Measurements from ENCODE around the gene INSL4. TPM values are rescaled to one million over a fixed set of nuclear protein-coding genes. Genes with fewer than 3 reads are reported as not detected.
A peak's percentile ranks its signal among the peaks of the same experiment; 100 is the strongest.

The INSL4 gene
- polyA plus RNA-seq, 1 donor from 2014 or later = not detected

DNA sequence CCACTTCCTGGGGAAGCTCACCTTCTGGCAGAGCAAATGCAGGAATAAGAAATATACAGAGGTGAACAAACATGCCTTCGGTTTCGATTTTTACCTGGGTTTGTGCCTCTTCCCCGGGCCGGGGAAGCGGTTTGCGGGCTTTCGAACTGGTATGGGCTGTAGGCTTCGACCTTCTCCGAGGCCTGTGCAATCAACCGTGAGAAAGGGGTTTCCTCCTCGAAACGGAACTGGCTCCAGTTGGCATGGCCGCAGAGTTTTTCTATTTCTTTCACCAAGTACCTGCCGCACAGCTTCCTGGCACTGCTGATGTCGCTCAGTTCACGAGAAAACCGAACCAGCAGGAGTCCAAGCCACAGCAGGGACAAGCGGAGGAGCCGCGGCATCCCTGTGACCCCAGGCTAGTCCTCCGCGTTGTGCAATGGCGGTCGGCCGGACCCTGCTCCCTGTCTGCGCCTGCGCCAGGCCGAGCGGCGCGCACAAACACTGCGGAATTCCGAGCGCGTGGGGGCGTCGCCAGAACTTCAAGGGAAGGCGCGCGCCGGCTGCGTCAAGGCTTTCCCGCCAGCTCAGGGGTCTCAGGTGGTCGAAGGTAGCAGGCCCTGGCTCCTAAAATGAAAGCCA, 45.9 kb upstream of the INSL4 start, which contains the start of gene INSL6:
Gene INSL6 (minus strand): TSS at position 420 of the 621 bp plus-strand sequence. CDS start 37 bp downstream, at position 383.
- Histone ChIP-seq H4K20me1 (ENCODE audit: insufficient read depth) (no peaks in the 10 kb centered on the region), H3K27me3 (ENCODE audit: insufficient read depth, low read depth, low read length) (no peaks in the 10 kb centered on the region), H3K4me2 (ENCODE audit: low read length) (no peak within 1 kb of the TSS), H3K4me3 (ENCODE audit: low read length) (no peak within 1 kb of the TSS), H3K27ac (ENCODE audit: low read length) (no peak within 1 kb of the TSS), H3K9me2 (ENCODE audit: insufficient read depth, low read length) (no peaks in the 10 kb centered on the region), H2AFZ (ENCODE audit: low read depth, low read length) (no peak within 1 kb of the TSS), H3K9me3 (ENCODE audit: low read length) (no peaks in the 10 kb centered on the region), H3K36me3 (ENCODE audit: insufficient read depth, low read length) (no peaks in the 10 kb centered on the region), H3F3A (ENCODE audit: insufficient read depth, low read length, poor library complexity, severe bottlenecking) (no peaks in the 10 kb centered on the region), H3K79me2 (replicated peaks; ENCODE audit: insufficient read depth, low read length) (no peaks in the 10 kb centered on the region), H3K9ac (ENCODE audit: low read length) (no peak within 1 kb of the TSS)
- TF ChIP-seq TAF1 (IDR thresholded peaks at IDR 0.05; ENCODE audit: low read depth) (no peak), POLR2AphosphoS5 (IDR thresholded peaks at IDR 0.05) (no peak), SMC3 (conservative IDR thresholded peaks at IDR 0.05; ENCODE audit: poor library complexity) (no peak), MXI1 (conservative IDR thresholded peaks at IDR 0.05; ENCODE audit: poor library complexity, severe bottlenecking) (no peak), EZH2 (IDR thresholded peaks at IDR 0.05; ENCODE audit: borderline replicate concordance, insufficient read depth, low read length, poor library complexity, severe bottlenecking) (no peak), RAD21 (conservative IDR thresholded peaks at IDR 0.05) (no peak), EP300 (conservative IDR thresholded peaks at IDR 0.05; ENCODE audit: poor library complexity, severe bottlenecking) (no peak)
- TF ChIP-seq, protein P1, sequence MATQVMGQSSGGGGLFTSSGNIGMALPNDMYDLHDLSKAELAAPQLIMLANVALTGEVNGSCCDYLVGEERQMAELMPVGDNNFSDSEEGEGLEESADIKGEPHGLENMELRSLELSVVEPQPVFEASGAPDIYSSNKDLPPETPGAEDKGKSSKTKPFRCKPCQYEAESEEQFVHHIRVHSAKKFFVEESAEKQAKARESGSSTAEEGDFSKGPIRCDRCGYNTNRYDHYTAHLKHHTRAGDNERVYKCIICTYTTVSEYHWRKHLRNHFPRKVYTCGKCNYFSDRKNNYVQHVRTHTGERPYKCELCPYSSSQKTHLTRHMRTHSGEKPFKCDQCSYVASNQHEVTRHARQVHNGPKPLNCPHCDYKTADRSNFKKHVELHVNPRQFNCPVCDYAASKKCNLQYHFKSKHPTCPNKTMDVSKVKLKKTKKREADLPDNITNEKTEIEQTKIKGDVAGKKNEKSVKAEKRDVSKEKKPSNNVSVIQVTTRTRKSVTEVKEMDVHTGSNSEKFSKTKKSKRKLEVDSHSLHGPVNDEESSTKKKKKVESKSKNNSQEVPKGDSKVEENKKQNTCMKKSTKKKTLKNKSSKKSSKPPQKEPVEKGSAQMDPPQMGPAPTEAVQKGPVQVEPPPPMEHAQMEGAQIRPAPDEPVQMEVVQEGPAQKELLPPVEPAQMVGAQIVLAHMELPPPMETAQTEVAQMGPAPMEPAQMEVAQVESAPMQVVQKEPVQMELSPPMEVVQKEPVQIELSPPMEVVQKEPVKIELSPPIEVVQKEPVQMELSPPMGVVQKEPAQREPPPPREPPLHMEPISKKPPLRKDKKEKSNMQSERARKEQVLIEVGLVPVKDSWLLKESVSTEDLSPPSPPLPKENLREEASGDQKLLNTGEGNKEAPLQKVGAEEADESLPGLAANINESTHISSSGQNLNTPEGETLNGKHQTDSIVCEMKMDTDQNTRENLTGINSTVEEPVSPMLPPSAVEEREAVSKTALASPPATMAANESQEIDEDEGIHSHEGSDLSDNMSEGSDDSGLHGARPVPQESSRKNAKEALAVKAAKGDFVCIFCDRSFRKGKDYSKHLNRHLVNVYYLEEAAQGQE (IDR thresholded peaks at IDR 0.05; ENCODE audit: borderline replicate concordance) = no peak
- TF ChIP-seq, protein P2, sequence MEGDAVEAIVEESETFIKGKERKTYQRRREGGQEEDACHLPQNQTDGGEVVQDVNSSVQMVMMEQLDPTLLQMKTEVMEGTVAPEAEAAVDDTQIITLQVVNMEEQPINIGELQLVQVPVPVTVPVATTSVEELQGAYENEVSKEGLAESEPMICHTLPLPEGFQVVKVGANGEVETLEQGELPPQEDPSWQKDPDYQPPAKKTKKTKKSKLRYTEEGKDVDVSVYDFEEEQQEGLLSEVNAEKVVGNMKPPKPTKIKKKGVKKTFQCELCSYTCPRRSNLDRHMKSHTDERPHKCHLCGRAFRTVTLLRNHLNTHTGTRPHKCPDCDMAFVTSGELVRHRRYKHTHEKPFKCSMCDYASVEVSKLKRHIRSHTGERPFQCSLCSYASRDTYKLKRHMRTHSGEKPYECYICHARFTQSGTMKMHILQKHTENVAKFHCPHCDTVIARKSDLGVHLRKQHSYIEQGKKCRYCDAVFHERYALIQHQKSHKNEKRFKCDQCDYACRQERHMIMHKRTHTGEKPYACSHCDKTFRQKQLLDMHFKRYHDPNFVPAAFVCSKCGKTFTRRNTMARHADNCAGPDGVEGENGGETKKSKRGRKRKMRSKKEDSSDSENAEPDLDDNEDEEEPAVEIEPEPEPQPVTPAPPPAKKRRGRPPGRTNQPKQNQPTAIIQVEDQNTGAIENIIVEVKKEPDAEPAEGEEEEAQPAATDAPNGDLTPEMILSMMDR (IDR thresholded peaks at IDR 0.05; ENCODE audit: poor library complexity, severe bottlenecking) = no peak

DNA sequence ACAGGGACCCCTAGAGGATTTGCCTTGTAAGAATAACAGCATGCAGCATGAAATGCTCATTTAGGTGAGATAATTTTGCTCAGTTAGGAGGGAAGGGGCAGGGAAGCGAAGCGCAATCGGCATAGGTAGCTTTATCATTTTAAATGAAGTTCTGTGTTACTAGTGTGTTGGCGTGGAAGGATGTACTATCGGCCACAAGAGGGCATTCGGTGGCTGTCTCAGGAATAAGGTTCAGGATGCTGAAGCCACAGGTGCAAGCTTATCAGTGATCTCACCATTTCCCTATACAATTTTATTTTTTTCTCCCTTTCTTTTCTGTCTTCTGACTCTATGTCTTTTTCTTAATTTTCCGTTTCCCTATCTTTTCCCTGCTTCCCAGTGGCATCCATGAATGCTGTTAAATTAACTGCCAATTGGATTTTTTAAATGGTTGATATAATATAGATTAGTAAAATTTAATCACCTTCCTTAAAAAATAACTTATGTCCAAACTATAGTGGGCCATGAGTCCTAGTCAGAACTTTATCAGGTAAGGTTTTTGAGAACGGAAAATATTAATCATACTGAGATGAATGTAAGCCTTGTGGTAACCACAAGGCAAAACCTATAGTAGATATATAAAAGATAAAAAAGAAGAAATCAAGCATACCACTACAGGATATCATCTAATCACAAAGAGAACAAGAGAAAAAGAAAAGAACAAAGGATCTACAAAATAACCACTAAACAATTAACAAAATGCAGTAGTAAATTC, 44.6 kb upstream of the INSL4 start:
- H3K27me3 ChIP-seq (ENCODE audit: insufficient read depth, low read depth, low read length) = no peaks in the 10 kb centered on the region
- H3K9me3 ChIP-seq (ENCODE audit: low read length) = no peaks in the 10 kb centered on the region
- no peaks in the 10 kb centered on the region for H3K79me2 ChIP-seq (replicated peaks; ENCODE audit: insufficient read depth, low read length)
- no peak overlapping the region for H3K4me2 ChIP-seq (ENCODE audit: low read length)
- H3K9ac ChIP-seq (ENCODE audit: low read length) = no peak overlapping the region
- no peaks in the 10 kb centered on the region for H3F3A ChIP-seq (ENCODE audit: insufficient read depth, low read length, poor library complexity, severe bottlenecking)
- H2AFZ ChIP-seq (ENCODE audit: low read depth, low read length) = no peak overlapping the region
- no peak overlapping the region for H3K4me3 ChIP-seq (ENCODE audit: low read length)
- H3K27ac ChIP-seq (ENCODE audit: low read length) = no peak overlapping the region
- H4K20me1 ChIP-seq (ENCODE audit: insufficient read depth) = no peaks in the 10 kb centered on the region
- H3K9me2 ChIP-seq (ENCODE audit: insufficient read depth, low read length) = no peaks in the 10 kb centered on the region
- H3K36me3 ChIP-seq (ENCODE audit: insufficient read depth, low read length) = no peaks in the 10 kb centered on the region
- TF ChIP-seq, protein P2 (IDR thresholded peaks at IDR 0.05; ENCODE audit: poor library complexity, severe bottlenecking) = peak; percentile 80
- TF ChIP-seq MXI1 (conservative IDR thresholded peaks at IDR 0.05; ENCODE audit: poor library complexity, severe bottlenecking) (no peak), TAF1 (IDR thresholded peaks at IDR 0.05; ENCODE audit: low read depth) (no peak), SMC3 (conservative IDR thresholded peaks at IDR 0.05; ENCODE audit: poor library complexity) (peak; percentile 87), RAD21 (conservative IDR thresholded peaks at IDR 0.05) (peak; percentile 80)
- TF ChIP-seq, protein P1 (IDR thresholded peaks at IDR 0.05; ENCODE audit: borderline replicate concordance) = no peak
